ENCODE results near the gene ORM1. TPM values are rescaled to one million over a fixed set of nuclear protein-coding genes. Genes with fewer than 3 reads are reported as not detected.
A peak's percentile ranks its signal among the peaks of the same experiment; 100 is the strongest.

Gene ORM1
- total RNA-seq, 1 donor from 2014 or later = not detected

GRCh38 chr9:114282104-114282485 lies 40.8 kb upstream of the ORM1 start:
- no peak for DNase-seq (ENCODE audit: low read depth, low spot score)
- Mint-ChIP-seq H3K27me3 (ENCODE audit: low read depth) (no peaks in the 10 kb centered on the region), H3K36me3 (ENCODE audit: low read depth) (no peaks in the 10 kb centered on the region), H3K4me1 (peaks cover 29% of the 10 kb centered on the region), H3K27ac (ENCODE audit: unreplicated experiment) (no peak overlapping the region), H3K9me3 (no peaks in the 10 kb centered on the region), H3K4me3 (no peak overlapping the region)
- no peak for TF ChIP-seq CTCF (conservative IDR thresholded peaks at IDR 0.05)

GRCh38 chr9:114282507-114282906 lies 40.4 kb upstream of the ORM1 start:
- Mint-ChIP-seq H3K4me1 (peaks cover 29% of the 10 kb centered on the region), H3K9me3 (no peaks in the 10 kb centered on the region), H3K27ac (ENCODE audit: unreplicated experiment) (peak overlapping the region; percentile 19), H3K27me3 (ENCODE audit: low read depth) (no peaks in the 10 kb centered on the region), H3K4me3 (no peak overlapping the region), H3K36me3 (ENCODE audit: low read depth) (no peaks in the 10 kb centered on the region)
- DNase-seq (ENCODE audit: low read depth, low spot score) = no peak
- no peak for TF ChIP-seq CTCF (conservative IDR thresholded peaks at IDR 0.05)

GRCh38 chr9:114282926-114283325 lies 40.0 kb upstream of the ORM1 start:
- Mint-ChIP-seq H3K4me1 (peaks cover 31% of the 10 kb centered on the region), H3K9me3 (no peaks in the 10 kb centered on the region), H3K27me3 (ENCODE audit: low read depth) (no peaks in the 10 kb centered on the region), H3K27ac (ENCODE audit: unreplicated experiment) (peak overlapping the region; percentile 57), H3K4me3 (no peak overlapping the region), H3K36me3 (ENCODE audit: low read depth) (no peaks in the 10 kb centered on the region)
- no peak for DNase-seq (ENCODE audit: low read depth, low spot score)
- TF ChIP-seq CTCF (conservative IDR thresholded peaks at IDR 0.05) = no peak

GRCh38 chr9:114283551-114284111 lies 39.3 kb upstream of the ORM1 start:
- H3K27me3 Mint-ChIP-seq (ENCODE audit: low read depth) = no peaks in the 10 kb centered on the region
- DNase-seq (ENCODE audit: low read depth, low spot score) = no peak
- H3K36me3 Mint-ChIP-seq (ENCODE audit: low read depth) = no peaks in the 10 kb centered on the region
- H3K4me3 Mint-ChIP-seq = no peak overlapping the region
- H3K9me3 Mint-ChIP-seq = no peaks in the 10 kb centered on the region
- H3K4me1 Mint-ChIP-seq = peaks cover 34% of the 10 kb centered on the region
- H3K27ac Mint-ChIP-seq (ENCODE audit: unreplicated experiment) = no peak overlapping the region
- no peak for TF ChIP-seq CTCF (conservative IDR thresholded peaks at IDR 0.05)

GRCh38 chr9:114284316-114285060 lies 38.4 kb upstream of the ORM1 start:
- TF ChIP-seq CTCF (conservative IDR thresholded peaks at IDR 0.05) = no peak
- Mint-ChIP-seq H3K9me3 (no peaks in the 10 kb centered on the region), H3K36me3 (ENCODE audit: low read depth) (no peaks in the 10 kb centered on the region), H3K27ac (ENCODE audit: unreplicated experiment) (no peak overlapping the region), H3K4me1 (peaks cover 34% of the 10 kb centered on the region), H3K27me3 (ENCODE audit: low read depth) (no peaks in the 10 kb centered on the region), H3K4me3 (no peak overlapping the region)
- DNase-seq (ENCODE audit: low read depth, low spot score) = no peak
